IPS-18c (cell line): Measurements from ENCODE around the gene FERD3L.
"Not testable (repeated sequence)": the region's sequence is repeated elsewhere in the genome, so short reads cannot be mapped to it uniquely, and the experiment has no call there.

Experiments used
- H3K4me3 ChIP-seq: 2 replicates; pipeline ENCODE4 v1.7.0; 2013; ENCODE audit warnings: low read depth, mild to moderate bottlenecking, low read length, moderate library complexity; ENCODE audit not compliant: insufficient read depth
- H3K9me3 ChIP-seq: one replicate; pipeline ENCODE4 v1.6.1; 2013; ENCODE audit warnings: mild to moderate bottlenecking, low read length, moderate library complexity; ENCODE audit not compliant: control insufficient read depth, insufficient read depth

The FERD3L gene, protein sequence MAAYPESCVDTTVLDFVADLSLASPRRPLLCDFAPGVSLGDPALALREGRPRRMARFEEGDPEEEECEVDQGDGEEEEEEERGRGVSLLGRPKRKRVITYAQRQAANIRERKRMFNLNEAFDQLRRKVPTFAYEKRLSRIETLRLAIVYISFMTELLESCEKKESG

DNA sequence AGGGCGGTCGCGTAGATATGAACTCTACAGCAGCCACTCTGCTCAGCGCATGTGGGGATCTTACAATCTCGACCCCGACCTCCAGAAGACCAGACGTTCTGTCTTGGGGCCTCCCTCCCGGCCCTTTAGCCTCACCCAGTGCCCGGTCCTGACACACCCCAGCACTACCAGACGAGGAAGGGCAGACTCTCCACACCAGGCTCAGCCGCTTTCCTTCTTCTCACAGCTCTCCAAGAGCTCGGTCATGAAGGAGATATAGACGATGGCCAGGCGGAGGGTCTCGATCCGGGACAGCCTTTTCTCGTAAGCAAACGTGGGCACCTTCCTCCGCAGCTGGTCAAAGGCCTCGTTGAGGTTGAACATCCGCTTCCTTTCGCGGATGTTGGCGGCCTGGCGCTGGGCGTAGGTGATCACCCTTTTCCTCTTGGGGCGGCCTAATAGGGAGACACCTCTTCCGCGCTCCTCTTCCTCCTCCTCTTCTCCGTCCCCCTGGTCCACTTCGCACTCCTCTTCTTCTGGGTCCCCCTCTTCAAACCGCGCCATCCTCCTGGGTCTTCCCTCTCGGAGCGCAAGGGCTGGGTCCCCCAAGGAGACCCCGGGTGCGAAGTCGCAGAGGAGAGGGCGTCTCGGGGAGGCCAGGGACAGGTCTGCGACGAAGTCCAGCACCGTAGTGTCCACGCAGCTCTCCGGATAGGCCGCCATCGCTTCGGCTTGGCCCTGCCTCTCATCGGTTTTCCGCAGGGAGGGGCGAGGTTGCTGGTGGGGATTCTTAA lies at the start of gene FERD3L:
FERD3L (minus strand) TSS at position 761 of the 773 bp plus-strand sequence; CDS start at position 702, 59 bp downstream.
- H3K4me3 ChIP-seq = peak within 1 kb of the TSS; percentile 58
- no peaks in the 10 kb centered on the region for H3K9me3 ChIP-seq

DNA sequence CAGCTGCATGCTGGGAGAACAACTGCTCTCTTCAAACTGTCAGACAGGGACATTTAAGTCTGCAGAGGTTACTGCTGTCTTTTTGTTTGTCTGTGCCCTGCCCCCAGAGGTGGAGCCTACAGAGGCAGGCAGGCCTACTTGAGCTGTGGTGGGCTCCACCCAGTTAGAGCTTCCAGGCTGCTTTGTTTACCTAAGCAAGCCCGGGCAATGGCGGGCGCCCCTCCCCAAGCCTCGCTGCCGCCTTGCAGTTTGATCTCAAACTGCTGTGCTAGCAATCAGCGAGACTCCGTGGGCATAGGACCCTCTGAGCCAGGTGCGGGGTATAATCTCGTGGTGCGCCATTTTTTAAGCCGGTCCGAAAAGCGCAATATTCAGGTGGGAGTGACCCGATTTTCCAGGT lies 49.2 kb upstream of the FERD3L start:
- H3K4me3 ChIP-seq, H3K9me3 ChIP-seq: not testable (repeated sequence)

DNA sequence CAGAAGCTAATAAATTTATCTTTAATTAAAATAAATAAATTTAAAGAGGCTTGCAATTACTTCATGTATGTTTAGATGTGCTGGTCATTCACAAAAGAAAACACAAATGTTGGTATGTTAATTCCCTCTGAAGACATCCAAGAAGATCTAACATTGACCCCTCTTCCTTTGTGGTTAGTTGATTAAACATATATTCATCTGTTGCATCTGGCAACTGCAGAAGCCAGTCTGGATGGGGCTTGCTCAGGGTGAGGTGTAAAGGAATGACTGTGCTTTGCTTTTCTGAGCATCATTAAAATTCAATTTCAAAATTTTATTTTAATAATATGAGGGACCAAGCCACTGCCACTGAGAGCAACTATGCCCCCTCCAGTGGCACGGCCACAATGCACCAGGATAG lies 36.4 kb upstream of the FERD3L start:
- Histone ChIP-seq H3K9me3 (no peaks in the 10 kb centered on the region), H3K4me3 (no peak overlapping the region)

DNA sequence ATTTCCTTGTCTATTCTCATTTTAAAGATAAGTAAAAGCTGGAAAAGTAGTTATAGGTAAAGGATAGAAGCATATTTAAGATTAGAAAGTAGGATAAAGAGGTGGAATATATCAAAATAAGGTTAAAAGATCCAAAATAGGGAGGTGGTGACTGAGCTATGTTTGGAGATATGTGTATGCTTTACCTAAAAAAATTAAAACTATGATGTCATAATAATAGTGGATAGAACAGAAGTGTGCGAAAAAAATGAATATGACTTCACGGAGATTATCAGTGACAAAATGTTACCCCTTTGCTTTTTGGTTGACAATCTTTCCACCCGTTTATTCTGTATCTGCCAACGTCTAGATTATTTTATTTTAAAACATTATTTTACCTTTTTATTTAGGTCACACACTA lies 33.4 kb upstream of the FERD3L start:
- Histone ChIP-seq H3K4me3 (no peak overlapping the region), H3K9me3 (no peaks in the 10 kb centered on the region)

DNA sequence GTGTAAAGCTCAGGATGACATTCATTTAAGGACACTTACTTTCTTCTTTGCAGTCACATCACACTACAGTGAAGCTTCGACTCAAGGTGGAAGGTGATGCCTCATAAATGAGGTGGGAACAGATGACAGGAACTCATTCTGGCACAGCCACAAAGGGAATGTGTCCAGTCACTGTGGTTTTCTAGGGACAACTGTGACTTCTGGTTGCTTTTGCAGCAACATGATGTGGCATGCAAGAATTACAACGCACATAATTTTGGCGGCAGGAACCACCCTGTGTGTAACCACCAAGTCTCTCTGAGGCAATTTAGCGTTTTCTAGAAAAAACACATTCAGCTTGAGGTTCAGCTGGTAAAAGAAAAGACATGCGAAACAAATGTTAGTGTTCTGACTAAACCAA lies 32.0 kb upstream of the FERD3L start:
- no peak overlapping the region for H3K4me3 ChIP-seq
- H3K9me3 ChIP-seq = no peaks in the 10 kb centered on the region

DNA sequence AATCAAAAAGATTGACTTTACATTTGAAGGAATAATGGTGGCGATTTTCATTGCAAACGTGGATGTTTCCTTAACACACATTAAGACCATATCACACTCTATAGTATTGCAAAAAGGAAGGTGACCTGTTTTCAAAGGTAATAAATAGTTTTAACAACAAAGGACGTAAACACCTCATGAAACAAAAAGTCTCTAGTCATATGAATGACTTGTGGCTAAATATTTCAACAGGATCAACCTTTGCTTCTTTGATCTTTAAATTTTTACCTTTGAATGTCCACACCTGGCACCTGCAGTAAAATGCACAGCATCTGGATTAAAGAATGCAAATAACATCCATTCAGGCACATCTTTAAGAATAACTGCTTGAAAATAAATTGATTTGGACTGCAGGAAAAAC lies 30.0 kb upstream of the FERD3L start:
- H3K9me3 ChIP-seq = no peaks in the 10 kb centered on the region

DNA sequence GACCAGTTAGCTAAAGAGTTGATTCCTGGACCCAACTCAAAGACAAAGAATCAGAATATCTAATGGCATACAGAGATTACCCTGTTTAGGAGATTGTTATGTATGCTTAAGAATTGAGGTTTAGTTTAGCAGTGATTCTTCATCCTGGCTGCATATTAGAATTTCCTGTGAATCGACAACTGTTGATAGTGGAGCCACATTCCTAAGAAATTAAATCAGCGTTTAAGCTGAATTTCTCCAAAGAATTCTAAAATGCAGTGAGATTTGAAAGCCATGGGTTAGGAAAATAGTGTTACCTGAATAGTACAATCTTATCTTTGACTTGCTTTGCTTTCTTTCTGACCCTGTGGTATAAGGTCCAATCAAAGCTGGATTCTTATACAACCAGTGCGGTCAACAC lies 16.4 kb upstream of the FERD3L start:
- Histone ChIP-seq H3K4me3 (no peak overlapping the region), H3K9me3 (no peaks in the 10 kb centered on the region)

More for the DNA sequence above, 30.0 kb upstream of the FERD3L start:
- no peak overlapping the region for H3K4me3 ChIP-seq

DNA sequence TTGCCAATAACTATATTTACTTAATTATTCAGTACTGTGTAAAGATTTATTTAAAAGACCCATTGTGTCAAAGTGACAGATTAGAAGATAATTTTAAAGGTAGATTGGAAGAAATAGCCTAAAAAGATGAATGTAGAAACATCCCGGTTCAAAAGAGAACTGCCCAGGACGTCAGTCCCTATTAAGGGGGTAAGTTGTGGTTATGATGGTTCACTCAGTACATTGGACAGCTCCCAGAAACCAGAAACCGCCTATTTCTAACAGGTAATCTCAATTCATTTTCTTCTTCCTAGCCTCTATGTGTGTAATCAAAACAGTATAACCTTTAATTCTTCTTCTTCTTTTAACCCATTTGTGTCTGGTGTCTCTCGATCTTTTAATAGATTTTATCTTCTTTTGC lies 1.5 kb upstream of the FERD3L start:
- Histone ChIP-seq H3K9me3 (no peaks in the 10 kb centered on the region), H3K4me3 (no peak overlapping the region)

DNA sequence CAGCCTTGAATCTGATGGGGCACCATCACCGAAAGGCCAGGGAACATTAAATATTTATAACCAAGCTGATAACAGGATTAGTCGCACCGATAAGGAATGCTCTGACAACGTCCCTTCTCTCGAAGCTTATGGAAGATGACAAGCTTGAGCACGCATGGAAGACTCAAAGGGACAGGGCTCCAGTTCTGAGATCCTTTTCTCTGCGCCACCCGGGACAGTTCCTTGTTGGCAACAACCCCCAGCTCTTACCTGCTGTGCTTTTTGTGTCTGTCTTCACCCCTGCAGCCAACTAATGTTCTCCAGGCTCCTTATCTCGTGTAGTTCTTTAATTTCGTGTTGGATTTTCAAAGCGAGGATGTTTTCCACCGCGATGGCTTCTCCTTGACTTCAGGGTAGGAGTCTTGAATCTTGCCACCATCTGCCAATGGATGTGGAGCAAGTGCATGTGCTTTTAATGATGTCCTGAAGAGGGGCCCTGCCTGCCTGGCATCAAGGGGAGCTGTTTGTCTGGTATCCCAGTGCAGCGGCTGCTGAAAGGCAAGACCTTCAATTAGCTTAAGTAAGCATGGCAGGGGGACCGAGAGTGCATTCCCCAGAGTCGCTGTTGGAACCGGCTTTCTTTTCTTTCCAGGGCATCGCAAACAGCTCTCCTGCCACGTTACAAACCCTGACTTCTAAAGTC lies 354 bp upstream of the FERD3L start:
- Histone ChIP-seq H3K4me3 (peak overlapping the region; percentile 58), H3K9me3 (no peaks in the 10 kb centered on the region)

DNA sequence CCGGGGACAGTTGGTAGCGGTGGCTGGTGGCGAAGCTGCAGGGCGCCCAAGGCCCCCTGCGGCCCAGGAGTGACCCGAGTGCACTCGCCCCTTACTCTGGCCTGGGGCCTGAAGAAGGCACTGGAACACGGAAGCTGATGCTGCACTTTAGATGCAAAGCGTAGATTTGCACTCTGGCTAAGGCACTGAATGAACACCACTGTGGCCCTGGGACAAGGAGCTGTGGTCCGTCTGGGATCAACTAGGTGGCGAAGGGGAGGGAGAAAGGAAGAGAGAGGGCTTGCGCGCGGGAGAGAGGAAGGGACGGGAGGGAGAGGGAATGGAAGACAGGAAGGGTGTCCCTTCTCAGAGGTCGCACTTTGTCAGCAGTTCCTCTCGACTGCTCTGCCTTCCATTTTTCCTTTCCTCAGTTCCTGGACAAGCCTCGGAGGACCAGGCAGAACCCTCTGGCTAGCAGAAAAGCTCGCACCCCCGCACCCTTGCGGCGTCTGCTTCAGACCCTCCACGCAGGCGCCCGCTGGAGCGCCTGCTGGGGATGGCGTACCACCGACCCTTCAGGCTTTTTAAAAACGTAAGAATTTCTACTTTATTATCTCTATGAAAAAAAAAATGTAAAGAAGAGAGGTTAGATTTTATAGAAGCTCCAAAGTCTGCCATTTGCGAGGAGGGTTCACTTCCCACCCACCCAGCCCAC lies 1.2 kb downstream of the FERD3L start:
- Histone ChIP-seq H3K4me3 (peak overlapping the region; percentile 58), H3K9me3 (no peaks in the 10 kb centered on the region)

DNA sequence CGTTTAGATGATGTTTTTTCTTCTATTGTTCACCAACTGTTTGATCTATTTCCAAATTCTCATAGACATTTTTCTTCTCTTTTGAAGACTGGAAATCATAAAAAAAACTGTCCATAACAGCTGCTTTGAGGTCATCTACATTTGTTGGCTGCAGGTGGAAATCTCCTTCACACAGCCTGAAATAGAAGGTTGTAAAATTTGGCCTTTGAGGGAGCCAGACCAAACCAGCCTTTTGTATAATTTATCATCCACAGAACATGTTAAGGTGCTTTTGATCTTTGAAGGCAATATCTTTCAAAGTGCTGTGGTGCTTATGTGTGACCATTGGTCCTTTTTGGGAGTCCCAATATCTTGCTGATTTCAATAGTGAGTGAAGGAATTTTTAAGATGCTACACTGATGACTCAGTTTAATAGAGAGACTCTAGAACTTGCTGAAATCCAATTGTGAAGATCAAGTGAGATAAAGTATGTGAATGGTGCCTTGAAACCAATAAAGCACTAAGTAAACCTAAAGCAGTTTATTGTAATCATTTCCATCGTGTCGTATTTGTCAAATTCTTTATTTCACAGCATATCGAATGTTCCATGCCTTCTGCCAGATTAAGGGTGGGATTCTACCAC lies 5.4 kb downstream of the FERD3L start:
- no peak overlapping the region for H3K4me3 ChIP-seq
- H3K9me3 ChIP-seq = no peaks in the 10 kb centered on the region

DNA sequence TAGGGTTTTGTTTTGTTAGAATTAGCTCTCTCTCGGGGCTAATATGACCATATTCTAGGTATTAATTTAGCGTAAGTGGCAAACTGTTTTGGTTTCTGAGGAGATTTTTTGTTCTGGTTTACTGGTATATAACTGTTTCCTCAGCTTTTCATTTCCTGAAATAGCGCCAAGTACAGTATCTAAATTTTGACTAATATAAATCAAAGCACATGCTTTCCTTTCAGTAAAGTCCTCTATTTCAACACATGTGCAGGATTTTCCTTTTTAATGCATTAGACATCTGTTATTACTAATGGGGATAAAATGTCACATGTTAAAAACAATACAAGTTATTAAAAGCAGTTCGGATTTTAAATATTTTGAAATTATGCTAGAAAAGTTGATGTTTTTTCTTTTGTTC lies 11.3 kb downstream of the FERD3L start:
- Histone ChIP-seq H3K4me3 (no peak overlapping the region), H3K9me3 (no peaks in the 10 kb centered on the region)

DNA sequence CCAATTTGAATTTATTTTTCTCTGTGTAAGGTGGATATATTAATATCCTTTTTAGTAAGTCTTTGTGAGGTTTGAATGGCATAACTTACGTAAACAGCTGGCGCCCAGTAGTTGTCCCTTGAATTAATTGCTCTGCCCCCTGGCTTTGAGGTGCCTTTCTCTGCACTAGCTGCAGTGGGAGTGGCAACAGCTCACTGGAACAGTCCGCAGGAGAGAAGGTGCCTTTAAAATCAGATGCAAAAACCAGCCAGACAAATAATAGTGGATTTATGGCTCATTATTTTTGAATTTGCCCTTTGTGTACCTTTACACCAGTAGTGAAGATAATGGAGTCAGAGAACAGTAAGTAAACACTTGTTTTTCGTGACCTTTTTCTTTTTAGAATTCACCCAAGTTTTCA lies 11.8 kb downstream of the FERD3L start:
- no peaks in the 10 kb centered on the region for H3K9me3 ChIP-seq
- no peak overlapping the region for H3K4me3 ChIP-seq

DNA sequence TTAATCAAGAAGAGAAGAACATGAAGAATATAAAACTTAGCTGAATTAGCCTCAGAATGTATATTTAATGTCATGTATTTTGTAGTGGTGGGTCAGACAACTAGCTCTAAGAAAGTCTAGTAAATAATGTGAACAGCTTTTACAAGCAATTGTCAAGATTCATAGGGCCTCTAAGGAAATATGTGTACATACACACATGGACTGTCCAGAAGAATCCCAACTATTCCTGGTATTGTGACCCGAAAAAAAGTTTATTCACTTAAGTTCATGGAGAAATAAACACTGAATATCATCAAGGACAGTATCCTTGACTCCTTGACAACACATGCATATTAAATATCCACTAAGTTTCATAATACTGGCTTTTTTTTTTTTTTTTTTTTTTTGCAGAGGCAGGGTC lies 16.4 kb downstream of the FERD3L start:
- Histone ChIP-seq H3K4me3 (no peak overlapping the region), H3K9me3 (no peaks in the 10 kb centered on the region)

DNA sequence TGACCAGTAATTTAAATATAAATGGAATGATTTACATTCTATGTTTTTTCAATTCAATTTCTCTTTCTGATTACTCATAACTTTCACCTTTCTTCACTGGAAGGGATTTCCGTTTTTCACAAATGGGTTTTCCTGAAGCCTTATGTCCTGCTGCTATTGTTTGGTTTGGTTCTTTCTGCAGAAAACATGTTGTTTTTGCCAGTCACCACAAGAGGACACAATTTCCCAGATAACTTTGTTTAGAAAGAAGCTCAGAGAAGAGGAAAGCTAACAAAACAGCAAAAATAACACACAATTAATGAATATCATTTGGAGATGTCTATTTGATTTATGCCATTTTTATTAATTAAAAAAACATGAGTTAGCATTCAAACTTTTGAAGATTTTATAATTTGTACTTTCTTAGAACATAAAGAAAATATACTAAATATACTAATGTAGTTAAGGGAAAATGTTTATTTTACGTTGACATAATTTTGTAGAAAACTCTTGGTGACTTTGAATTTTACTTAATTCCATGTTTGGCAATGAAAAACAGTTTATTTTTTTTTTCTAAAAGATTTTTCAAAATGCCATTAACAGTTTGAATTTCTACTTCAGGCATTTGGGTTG lies 23.1 kb downstream of the FERD3L start:
- no peaks in the 10 kb centered on the region for H3K9me3 ChIP-seq
- H3K4me3 ChIP-seq = no peak overlapping the region

DNA sequence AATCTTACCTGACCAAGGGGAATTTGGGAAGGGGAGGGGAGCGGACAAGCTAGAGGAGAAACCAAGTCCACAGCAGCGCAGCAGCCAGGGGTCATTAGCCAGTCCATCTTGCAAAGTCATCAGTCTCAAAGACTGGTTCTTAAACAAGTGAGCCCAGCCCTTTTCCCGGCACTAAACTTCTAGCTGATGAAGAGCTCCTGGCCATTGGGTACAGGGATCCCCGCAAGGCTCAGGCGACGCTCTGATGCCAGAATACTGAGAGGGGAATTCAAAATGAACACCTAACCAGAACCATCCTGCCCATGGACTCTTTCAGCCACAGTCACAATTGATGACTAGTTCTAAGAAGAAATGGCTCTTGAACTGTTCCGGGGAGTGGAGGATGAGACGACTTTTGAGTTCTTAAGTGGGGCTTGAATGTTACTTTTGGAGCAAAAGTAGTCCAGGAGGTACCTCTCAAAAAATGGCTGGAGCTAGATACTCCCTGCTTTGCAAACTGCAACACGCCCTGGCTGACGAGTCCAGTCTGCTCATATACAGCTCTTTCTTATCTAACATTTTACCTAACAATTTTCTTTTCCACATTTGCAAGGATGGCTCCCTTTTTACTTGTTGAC lies 25.2 kb downstream of the FERD3L start:
- Histone ChIP-seq H3K9me3 (no peaks in the 10 kb centered on the region), H3K4me3 (no peak overlapping the region)

DNA sequence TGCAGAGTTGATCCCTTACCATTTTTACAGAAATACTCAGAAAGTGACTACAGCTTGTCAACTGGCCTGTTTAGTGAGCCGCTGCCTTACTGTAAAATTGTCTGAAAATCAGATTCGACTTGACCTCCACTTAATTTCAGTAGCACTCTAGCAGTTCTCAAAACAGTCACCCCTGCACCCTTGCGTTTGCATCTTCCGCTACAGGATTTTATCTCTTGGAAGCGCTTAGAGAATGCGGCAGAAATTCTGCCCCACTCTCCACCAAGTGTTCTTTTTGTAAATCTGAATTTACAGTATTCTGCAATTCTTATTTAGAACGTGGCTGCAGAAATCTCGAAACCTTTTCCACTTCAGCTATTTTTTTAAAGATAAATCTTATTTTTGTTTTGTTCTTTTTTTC lies 25.8 kb downstream of the FERD3L start:
- H3K9me3 ChIP-seq = no peaks in the 10 kb centered on the region
- H3K4me3 ChIP-seq = peak overlapping the region; percentile 31; the same call in 1 of the 2 replicates
